ENCODE data around the gene LMF2.

The LMF2 gene

GRCh38 chr22:50551160-50551752 is 43.8 kb upstream of the LMF2 start:
- no peak for DNase-seq
- no peak overlapping the region for H3K4me3 ChIP-seq (ENCODE audit: low read length)
- no peak overlapping the region for H3K4me2 ChIP-seq (ENCODE audit: low read depth, low read length)
- H3F3A ChIP-seq (ENCODE audit: insufficient read depth, low read length), result no peaks in the 10 kb centered on the region
- no peaks in the 10 kb centered on the region for H3K4me1 ChIP-seq (ENCODE audit: low read length)
- no peak overlapping the region for H3K9ac ChIP-seq (ENCODE audit: low read length)
- H3K9me2 ChIP-seq (replicated peaks; ENCODE audit: insufficient read depth, low read length), result no peaks in the 10 kb centered on the region
- H3K36me3 ChIP-seq (replicated peaks; ENCODE audit: insufficient read depth, low read length), result no peaks in the 10 kb centered on the region
- H4K20me1 ChIP-seq (ENCODE audit: insufficient read depth, low read length), result no peaks in the 10 kb centered on the region
- TF ChIP-seq, protein P1, sequence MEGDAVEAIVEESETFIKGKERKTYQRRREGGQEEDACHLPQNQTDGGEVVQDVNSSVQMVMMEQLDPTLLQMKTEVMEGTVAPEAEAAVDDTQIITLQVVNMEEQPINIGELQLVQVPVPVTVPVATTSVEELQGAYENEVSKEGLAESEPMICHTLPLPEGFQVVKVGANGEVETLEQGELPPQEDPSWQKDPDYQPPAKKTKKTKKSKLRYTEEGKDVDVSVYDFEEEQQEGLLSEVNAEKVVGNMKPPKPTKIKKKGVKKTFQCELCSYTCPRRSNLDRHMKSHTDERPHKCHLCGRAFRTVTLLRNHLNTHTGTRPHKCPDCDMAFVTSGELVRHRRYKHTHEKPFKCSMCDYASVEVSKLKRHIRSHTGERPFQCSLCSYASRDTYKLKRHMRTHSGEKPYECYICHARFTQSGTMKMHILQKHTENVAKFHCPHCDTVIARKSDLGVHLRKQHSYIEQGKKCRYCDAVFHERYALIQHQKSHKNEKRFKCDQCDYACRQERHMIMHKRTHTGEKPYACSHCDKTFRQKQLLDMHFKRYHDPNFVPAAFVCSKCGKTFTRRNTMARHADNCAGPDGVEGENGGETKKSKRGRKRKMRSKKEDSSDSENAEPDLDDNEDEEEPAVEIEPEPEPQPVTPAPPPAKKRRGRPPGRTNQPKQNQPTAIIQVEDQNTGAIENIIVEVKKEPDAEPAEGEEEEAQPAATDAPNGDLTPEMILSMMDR (IDR thresholded peaks at IDR 0.05; ENCODE audit: low read length), result no peak
- TF ChIP-seq EZH2phosphoT487 (IDR thresholded peaks at IDR 0.05; ENCODE audit: low read length), result no peak
- no peak for TF ChIP-seq EZH2 (optimal IDR thresholded peaks at IDR 0.05; ENCODE audit: low read depth, low read length)
- H3K27me3 ChIP-seq (replicated peaks; ENCODE audit: insufficient read depth, low read length), result peaks cover 22% of the 10 kb centered on the region
- no peaks in the 10 kb centered on the region for H3K9me3 ChIP-seq (replicated peaks; ENCODE audit: insufficient read depth, low read length)
- no peak overlapping the region for H2AFZ ChIP-seq (ENCODE audit: low read length)
- H3K79me2 ChIP-seq (ENCODE audit: low read length), result no peaks in the 10 kb centered on the region
- no peak overlapping the region for H3K27ac ChIP-seq (ENCODE audit: low read length)

DNA sequence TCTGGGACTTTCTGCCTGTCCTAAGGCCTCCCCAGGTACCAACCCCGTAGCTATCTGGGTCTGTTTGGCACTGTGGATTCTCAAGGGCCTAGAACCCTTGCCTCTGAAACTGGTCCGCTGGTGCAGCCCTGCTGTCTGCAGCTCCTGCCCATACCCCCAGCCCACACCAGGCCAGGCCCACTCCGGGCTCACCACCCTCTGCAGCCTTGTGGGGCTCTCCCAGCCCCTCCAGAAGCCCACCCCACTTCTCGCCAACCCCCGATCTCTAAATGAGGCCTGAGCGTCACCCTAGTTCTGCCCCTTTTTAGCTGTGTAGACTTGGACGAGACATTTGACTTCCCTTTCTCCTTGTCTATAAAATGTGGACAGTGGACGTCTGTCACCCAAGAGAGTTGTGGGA is 42.9 kb upstream of the LMF2 start:
- Histone ChIP-seq H3K9ac (ENCODE audit: low read length) (no peak overlapping the region), H3K4me2 (ENCODE audit: low read depth, low read length) (no peak overlapping the region), H3K4me3 (ENCODE audit: low read length) (no peak overlapping the region), H2AFZ (ENCODE audit: low read length) (no peak overlapping the region), H3K36me3 (replicated peaks; ENCODE audit: insufficient read depth, low read length) (no peaks in the 10 kb centered on the region), H4K20me1 (ENCODE audit: insufficient read depth, low read length) (no peaks in the 10 kb centered on the region), H3K9me2 (replicated peaks; ENCODE audit: insufficient read depth, low read length) (no peaks in the 10 kb centered on the region), H3K9me3 (replicated peaks; ENCODE audit: insufficient read depth, low read length) (no peaks in the 10 kb centered on the region), H3K27me3 (replicated peaks; ENCODE audit: insufficient read depth, low read length) (peaks cover 24% of the 10 kb centered on the region), H3F3A (ENCODE audit: insufficient read depth, low read length) (no peaks in the 10 kb centered on the region), H3K27ac (ENCODE audit: low read length) (no peak overlapping the region), H3K79me2 (ENCODE audit: low read length) (no peaks in the 10 kb centered on the region), H3K4me1 (ENCODE audit: low read length) (no peaks in the 10 kb centered on the region)
- DNase-seq, result no peak
- TF ChIP-seq EZH2 (optimal IDR thresholded peaks at IDR 0.05; ENCODE audit: low read depth, low read length) (no peak), EZH2phosphoT487 (IDR thresholded peaks at IDR 0.05; ENCODE audit: low read length) (no peak)
- TF ChIP-seq, protein P1 (IDR thresholded peaks at IDR 0.05; ENCODE audit: low read length), result no peak

DNA sequence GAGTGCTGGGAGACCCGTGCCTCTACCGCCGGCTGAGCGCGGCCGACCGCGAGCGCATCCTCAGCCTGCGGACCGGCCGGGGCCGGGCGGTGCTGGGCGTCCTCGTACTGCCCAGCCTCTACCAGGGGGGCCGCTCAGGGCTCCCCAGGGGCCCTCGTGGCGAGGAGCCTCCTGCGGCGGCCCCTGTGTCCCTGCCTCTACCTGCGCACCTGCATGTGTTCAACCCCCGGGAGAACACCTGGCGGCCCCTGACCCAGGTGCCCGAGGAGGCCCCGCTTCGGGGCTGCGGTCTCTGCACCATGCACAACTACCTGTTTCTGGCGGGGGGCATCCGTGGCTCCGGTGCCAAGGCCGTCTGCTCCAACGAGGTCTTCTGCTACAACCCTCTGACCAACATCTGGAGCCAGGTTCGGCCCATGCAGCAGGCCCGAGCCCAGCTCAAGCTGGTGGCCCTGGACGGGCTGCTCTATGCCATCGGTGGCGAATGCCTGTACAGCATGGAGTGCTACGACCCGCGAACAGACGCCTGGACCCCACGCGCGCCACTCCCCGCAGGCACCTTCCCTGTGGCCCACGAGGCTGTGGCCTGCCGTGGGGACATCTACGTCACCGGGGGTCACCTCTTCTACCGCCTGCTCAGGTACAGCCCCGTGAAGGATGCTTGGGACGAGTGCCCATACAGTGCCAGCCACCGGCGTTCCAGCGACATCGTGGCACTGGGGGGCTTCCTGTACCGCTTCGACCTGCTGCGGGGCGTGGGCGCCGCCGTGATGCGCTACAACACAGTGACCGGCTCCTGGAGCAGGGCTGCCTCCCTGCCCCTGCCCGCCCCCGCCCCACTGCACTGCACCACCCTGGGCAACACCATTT is 41.7 kb upstream of the LMF2 start:
- H3K4me1 ChIP-seq (ENCODE audit: low read length), result 0 out of 2 replicates have a peak, but pooled peaks cover 4% of the 10 kb centered on the region
- no peaks in the 10 kb centered on the region for H3K36me3 ChIP-seq (replicated peaks; ENCODE audit: insufficient read depth, low read length)
- no peak overlapping the region for H3K27ac ChIP-seq (ENCODE audit: low read length)
- no peak overlapping the region for H3K9ac ChIP-seq (ENCODE audit: low read length)
- no peaks in the 10 kb centered on the region for H3K9me2 ChIP-seq (replicated peaks; ENCODE audit: insufficient read depth, low read length)
- no peaks in the 10 kb centered on the region for H4K20me1 ChIP-seq (ENCODE audit: insufficient read depth, low read length)
- no peak overlapping the region for H3K4me3 ChIP-seq (ENCODE audit: low read length)
- H3K9me3 ChIP-seq (replicated peaks; ENCODE audit: insufficient read depth, low read length), result no peaks in the 10 kb centered on the region
- DNase-seq, result no peak
- H3K27me3 ChIP-seq (replicated peaks; ENCODE audit: insufficient read depth, low read length), result peaks cover 25% of the 10 kb centered on the region
- TF ChIP-seq, protein P1 (IDR thresholded peaks at IDR 0.05; ENCODE audit: low read length), result no peak
- no peak for TF ChIP-seq EZH2 (optimal IDR thresholded peaks at IDR 0.05; ENCODE audit: low read depth, low read length)
- no peak for TF ChIP-seq EZH2phosphoT487 (IDR thresholded peaks at IDR 0.05; ENCODE audit: low read length)
- no peaks in the 10 kb centered on the region for H3K79me2 ChIP-seq (ENCODE audit: low read length)
- H2AFZ ChIP-seq (ENCODE audit: low read length), result peak overlapping the region; percentile 27; the same call in 1 of the 2 replicates
- peak overlapping the region; percentile 34; the same call in 1 of the 2 replicates for H3K4me2 ChIP-seq (ENCODE audit: low read depth, low read length)
- peaks cover 7% of the 10 kb centered on the region; the same call in 1 of the 2 replicates for H3F3A ChIP-seq (ENCODE audit: insufficient read depth, low read length)

All from MM.1S (cell line).